Lung microvascular endothelial cell (primary cell): ENCODE data around the gene OR1C1. TPM values are rescaled to one million over a fixed set of nuclear protein-coding genes. Genes with fewer than 3 reads are reported as not detected.
"Not testable (repeated sequence)": the region's sequence is repeated elsewhere in the genome, so short reads cannot be mapped to it uniquely, and the experiment has no call there.

Experiments used
- DNase-seq, 2 donors: peaks; one replicate each; pipeline versions ENCODE4 v3.0.0 to v3.0.0-alpha.2; 2010; ENCODE audit warnings: low read depth in 2 of 2
- total RNA-seq: library from RNA; depleted of rRNA; stranded (reverse); fragments of >200 nt; gene quantifications from 2 replicates; pipeline ENCODE4 v1.2.1, GENCODE V29; 2014

Gene OR1C1, protein sequence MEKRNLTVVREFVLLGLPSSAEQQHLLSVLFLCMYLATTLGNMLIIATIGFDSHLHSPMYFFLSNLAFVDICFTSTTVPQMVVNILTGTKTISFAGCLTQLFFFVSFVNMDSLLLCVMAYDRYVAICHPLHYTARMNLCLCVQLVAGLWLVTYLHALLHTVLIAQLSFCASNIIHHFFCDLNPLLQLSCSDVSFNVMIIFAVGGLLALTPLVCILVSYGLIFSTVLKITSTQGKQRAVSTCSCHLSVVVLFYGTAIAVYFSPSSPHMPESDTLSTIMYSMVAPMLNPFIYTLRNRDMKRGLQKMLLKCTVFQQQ
- total RNA-seq, result not detected in 2 replicates

DNA sequence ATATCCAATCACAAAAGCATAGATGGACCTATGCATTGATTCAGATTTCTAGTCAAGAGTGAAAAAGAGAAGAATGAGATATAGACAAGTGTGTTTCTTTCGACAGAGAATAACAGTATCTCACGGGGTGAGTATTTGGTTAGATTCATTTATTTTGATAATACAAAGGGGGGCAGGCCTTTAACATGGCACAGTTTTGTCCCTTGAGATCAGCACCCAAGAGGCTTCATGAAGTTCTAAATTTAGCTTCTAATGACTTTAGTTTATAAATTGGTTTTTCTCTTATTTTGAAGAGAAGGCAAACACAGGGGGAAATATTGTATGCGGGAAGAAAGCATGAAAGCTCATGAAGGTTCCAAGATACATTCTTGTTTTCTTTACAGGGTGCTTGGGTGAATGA, at the start of gene OR1C1:
Gene OR1C1 (minus strand): TSS at position 101 of the 400 bp plus-strand sequence. CDS start 2,150 bp downstream, outside the sequence.
- DNase-seq, result no peak

DNA sequence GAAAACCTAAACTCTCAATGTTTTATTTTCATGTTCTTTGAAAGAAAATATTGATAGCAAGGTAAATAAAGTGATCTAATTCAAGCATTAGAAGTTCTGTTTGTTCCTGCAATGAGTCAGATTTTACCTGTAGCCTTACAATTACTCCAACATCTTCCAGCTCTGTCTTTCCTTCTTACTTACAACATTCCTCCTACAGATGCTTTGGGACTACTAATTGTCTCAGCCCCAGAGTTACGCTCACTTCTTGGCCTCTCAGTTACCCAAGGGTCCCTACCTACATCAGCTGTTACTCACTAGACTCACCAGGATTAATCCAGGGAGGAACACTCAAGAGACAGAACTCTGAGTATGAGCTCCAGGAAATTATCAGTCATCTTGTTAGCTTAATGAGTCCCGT, 37.2 kb upstream of the OR1C1 start:
- no peak for DNase-seq

- DNase-seq, result no peak
These were observed 9.2 kb upstream of the OR1C1 start for GRCh38 chr1:247769603-247770002.

GRCh38 chr1:247754311-247754710, 6.0 kb downstream of the OR1C1 start:
- not testable (repeated sequence) for DNase-seq

GRCh38 chr1:247749870-247750269, 10.5 kb downstream of the OR1C1 start:
- no peak for DNase-seq

DNA sequence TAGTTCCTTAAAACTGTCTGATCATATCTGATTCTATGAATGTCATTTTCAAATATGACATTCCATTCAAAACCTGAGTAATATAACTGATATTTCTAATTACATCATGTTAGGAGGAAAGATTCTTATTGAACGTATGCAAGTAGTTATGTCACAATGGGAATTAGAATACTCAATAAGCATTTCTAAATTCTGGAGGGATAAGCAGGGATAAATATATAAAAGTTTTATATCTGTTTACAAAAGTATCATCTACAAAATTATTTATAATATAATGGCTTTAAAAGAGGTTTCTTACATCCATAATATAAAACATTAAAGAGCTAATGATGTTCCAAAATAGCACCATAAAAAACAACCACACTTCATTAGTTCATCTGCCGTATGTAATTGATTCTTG, 12.3 kb downstream of the OR1C1 start, which contains the start of gene OR14A2:
Gene OR14A2 (minus strand): TSS at position 101 of the 400 bp plus-strand sequence.
- DNase-seq, result no peak

- DNase-seq, result no peak
These were observed 12.7 kb downstream of the OR1C1 start for GRCh38 chr1:247747616-247748015.

DNA sequence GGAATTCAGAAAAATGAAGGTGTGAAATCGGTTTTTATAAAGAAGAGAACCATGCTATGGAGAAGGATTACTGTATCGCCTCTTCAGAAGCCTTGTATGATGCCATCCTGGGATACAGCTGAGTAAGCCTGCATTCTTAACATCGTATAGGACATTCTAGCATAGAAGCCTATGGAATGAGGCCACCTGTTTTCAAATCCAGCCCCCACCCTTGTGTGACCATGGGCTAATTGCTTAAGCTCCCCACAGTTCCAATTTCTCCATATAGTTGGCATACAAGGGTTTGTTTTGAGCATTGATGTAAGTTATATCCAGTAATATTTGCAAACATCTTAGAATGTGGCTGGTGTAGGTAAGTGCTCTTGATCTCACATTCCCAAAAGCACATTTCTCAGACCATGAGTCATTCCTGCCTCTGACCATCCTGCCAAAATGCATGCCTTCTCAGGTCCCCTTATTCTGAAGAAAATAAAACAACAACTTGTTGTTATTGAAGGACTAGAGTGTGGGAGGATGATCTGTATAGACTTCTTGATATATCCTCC, 13.9 kb downstream of the OR1C1 start:
- no peak for DNase-seq

GRCh38 chr1:247742215-247742760, 18.1 kb downstream of the OR1C1 start:
- DNase-seq, result not testable (repeated sequence)

DNA sequence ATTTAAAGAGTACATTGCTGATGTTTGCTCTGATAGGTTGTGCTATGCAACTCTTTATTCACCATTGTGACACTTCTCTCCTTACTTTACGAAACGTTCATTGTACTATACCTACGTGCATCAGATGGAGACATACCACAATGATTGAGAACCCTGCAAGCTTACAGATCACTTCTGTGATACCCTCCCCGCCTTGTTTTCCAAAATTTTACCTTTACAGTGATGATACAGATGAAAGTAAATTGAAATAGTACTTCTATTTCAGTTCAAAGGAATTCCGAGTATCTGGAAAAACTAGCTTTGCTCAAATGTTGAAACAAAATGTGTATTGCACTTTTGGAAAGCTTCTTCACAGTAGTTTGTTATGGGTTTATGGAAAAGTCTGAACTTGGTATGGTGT, 18.6 kb downstream of the OR1C1 start:
- no peak for DNase-seq

DNA sequence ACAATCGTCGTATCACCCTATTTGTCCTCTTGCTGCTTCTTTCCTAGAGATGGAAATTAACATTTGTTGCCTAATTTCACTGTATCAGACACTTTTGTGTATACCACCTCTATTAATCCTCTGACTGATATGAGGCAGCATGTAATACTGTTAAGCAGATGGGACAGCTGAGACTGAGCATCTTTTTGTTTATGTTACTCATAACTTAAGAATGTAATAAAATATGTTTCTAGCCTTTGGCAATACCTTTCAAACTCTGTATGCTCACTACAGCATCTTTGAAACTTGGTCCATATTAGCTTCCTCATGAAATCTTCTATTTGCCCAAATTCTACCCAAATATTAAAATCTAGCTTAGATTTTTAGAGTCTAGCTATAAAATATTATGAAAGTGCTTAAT, 19.6 kb downstream of the OR1C1 start:
- no peak for DNase-seq

DNA sequence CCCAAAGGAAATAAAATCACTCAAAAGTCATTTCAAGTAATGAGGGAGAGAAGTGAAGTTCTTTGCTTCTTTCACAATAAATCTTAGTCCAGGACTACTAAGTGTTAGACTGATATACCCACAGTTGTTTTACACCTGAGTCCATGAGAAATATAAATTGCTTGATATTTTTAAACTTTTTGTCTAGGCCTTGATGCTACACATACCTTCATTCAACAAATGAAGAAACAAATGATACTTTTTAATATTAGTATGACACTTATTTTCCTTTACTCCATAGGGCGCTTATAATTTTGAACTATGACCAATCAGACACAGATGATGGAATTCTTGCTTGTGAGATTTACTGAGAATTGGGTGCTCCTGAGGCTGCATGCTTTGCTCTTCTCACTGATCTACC, 22.0 kb downstream of the OR1C1 start, which contains the start of gene OR14K1:
Gene OR14K1 (plus strand): TSS at position 301 of the 400 bp plus-strand sequence. CDS start 0 bp downstream, at position 301.
- no peak for DNase-seq

DNA sequence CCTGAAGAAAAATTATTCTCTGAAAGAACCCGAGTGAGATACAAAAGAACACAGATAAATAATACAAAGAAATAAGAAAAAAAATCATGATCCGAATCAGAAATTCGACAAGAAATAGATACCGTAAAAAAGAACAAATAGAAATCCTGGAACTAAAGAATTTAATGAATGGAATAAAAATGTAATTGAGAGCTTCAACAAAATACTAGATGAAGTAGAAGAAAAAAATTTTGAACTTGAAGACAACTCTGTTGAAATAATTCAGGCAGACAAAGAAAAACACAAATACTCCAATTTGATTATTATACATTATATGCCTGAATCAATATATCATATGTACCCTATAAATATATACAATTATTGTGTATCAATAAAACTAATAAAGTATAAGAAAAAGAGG, 39.1 kb downstream of the OR1C1 start:
- DNase-seq, result no peak

- DNase-seq, result no peak
These were observed 43.8 kb downstream of the OR1C1 start, which contains the start of gene OR6F1 for GRCh38 chr1:247716546-247716945. Gene OR6F1 (minus strand): TSS chr1:247716646. CDS start chr1:247712755, 3,891 bp downstream.

DNA sequence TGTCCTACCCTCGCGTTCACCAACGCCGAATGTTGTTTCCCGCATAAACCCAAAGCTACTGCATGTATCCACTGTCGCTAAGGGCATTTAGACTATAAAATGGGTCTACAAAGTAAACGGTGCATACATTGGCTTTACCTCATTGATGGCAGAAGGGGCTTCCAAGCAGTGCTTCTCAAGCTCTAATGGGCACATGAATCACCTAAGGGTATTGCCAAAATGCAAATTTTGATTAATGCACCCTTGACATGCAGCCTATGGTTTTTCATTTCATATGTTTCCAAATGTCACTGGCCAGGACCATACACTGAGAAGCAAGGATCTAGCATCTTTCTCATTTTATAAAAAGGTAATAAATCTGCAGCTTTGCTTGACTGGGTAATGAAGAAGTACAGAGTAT, 46.6 kb downstream of the OR1C1 start:
- no peak for DNase-seq

GRCh38 chr1:247710681-247711080, 49.7 kb downstream of the OR1C1 start:
- not testable (repeated sequence) for DNase-seq

Other genes starting within 250 kb of the OR1C1 start
- gene OR2C3, start 224.1 kb downstream of the OR1C1 start, total RNA-seq, result not detected in 2 replicates
- not detected in 2 replicates for gene GCSAML, start 211.4 kb downstream of the OR1C1 start, total RNA-seq
- gene OR2G2, start 172.2 kb downstream of the OR1C1 start, total RNA-seq, result not detected in 2 replicates
- not detected in 2 replicates for gene OR2G3, start 155.0 kb downstream of the OR1C1 start, total RNA-seq
- not detected in 2 replicates for gene OR13G1, start 80.8 kb downstream of the OR1C1 start, total RNA-seq
- gene OR6F1, start 43.9 kb downstream of the OR1C1 start, total RNA-seq, result not detected in 2 replicates
- gene OR14K1, start 21.9 kb downstream of the OR1C1 start, total RNA-seq, result not detected in 2 replicates
- gene OR14A2, start 12.4 kb downstream of the OR1C1 start, total RNA-seq, result not detected in 2 replicates
- not detected in 2 replicates for gene OR14A16, start 63.6 kb upstream of the OR1C1 start, total RNA-seq
- gene OR11L1, start 81.3 kb upstream of the OR1C1 start, total RNA-seq, result not detected in 2 replicates
- gene TRIM58, start 96.6 kb upstream of the OR1C1 start, total RNA-seq, result under 0.01 and 0.22 TPM in 2 replicates
- not detected in 2 replicates for gene OR2W3, start 135.0 kb upstream of the OR1C1 start, total RNA-seq
- gene OR2T8, start 159.7 kb upstream of the OR1C1 start, total RNA-seq, result not detected in 2 replicates
- not detected in 2 replicates for gene OR2AJ1, start 164.3 kb upstream of the OR1C1 start, total RNA-seq
- not detected in 2 replicates for gene OR2L8, start 188.3 kb upstream of the OR1C1 start, total RNA-seq
- gene OR2AK2, start 204.7 kb upstream of the OR1C1 start, total RNA-seq, result not detected in 2 replicates